Mesenchymal stem cell (in vitro differentiated cells and primary cell): Measurements from ENCODE around the gene BCL10.

Experiments
- DNase-seq: peaks from one replicate; pipeline ENCODE4 v3.0.0-alpha.2; 2013
- H2AFZ ChIP-seq: one replicate; pipeline ENCODE4 v1.6.1; 2013; ENCODE audit warnings: low read depth, mild to moderate bottlenecking, control low read depth, inconsistent platforms, low read length, moderate library complexity
- H2AK5ac ChIP-seq: 2 replicates; pipeline ENCODE4 v1.6.1; 2013; ENCODE audit warnings: low read length, moderate library complexity, mild to moderate bottlenecking, inconsistent platforms; ENCODE audit not compliant: severe bottlenecking
- H2BK120ac ChIP-seq: one replicate; pipeline ENCODE4 v1.6.1; 2013; ENCODE audit warnings: low read depth, mild to moderate bottlenecking, inconsistent platforms, low read length, moderate library complexity
- H2BK12ac ChIP-seq, 2 experiments: one replicate each; pipeline ENCODE4 v1.6.1; 2013; ENCODE audit warnings: inconsistent platforms in 2 of 2, low read length in 2 of 2, mild to moderate bottlenecking in 2 of 2, moderate library complexity in 2 of 2, control low read depth in 1 of 2
- H2BK15ac ChIP-seq: one replicate; pipeline ENCODE4 v1.6.1; 2013; ENCODE audit warnings: mild to moderate bottlenecking, low read depth, inconsistent platforms; ENCODE audit not compliant: poor library complexity, severe bottlenecking
- H2BK5ac ChIP-seq: 2 replicates; pipeline ENCODE4 v1.6.1; 2013; ENCODE audit warnings: low read depth, mild to moderate bottlenecking, low read length, control low read depth, inconsistent platforms; ENCODE audit not compliant: poor library complexity, severe bottlenecking
- H3K14ac ChIP-seq, 2 experiments: one replicate each; pipeline ENCODE4 v1.6.1; 2013; ENCODE audit warnings: inconsistent platforms in 2 of 2, low read length in 2 of 2, control low read depth in 1 of 2, mild to moderate bottlenecking in 1 of 2, moderate library complexity in 1 of 2
- H3K18ac ChIP-seq, 2 experiments: one replicate each; pipeline ENCODE4 v1.6.1; 2013; ENCODE audit warnings: inconsistent platforms in 2 of 2, low read length in 2 of 2, control low read depth in 1 of 2, low read depth in 1 of 2, mild to moderate bottlenecking in 1 of 2
- H3K23ac ChIP-seq, 2 experiments: one replicate each; pipeline ENCODE4 v1.6.1; 2013; ENCODE audit warnings: inconsistent platforms in 2 of 2, low read length in 2 of 2, mild to moderate bottlenecking in 2 of 2, moderate library complexity in 2 of 2, control low read depth in 1 of 2
- H3K27ac ChIP-seq: 2 replicates; pipeline ENCODE4 v1.5.1; 2013; ENCODE audit warnings: mild to moderate bottlenecking, moderate library complexity, low read length, control low read depth, inconsistent platforms; ENCODE audit not compliant: poor library complexity, severe bottlenecking
- H3K27me3 ChIP-seq, 2 experiments: 2 replicates each; pipeline versions ENCODE4 v1.6.1 to v1.7.0; 2013; ENCODE audit warnings: low read length in 2 of 2, mild to moderate bottlenecking in 2 of 2, moderate library complexity in 2 of 2, control low read depth in 1 of 2, inconsistent platforms in 1 of 2; ENCODE audit not compliant: control insufficient read depth in 1 of 2, insufficient read depth in 1 of 2
- H3K36me3 ChIP-seq, 2 experiments: 2 replicates each; pipeline versions ENCODE4 v1.6.1 to v1.7.0; 2013; ENCODE audit warnings: low read length in 2 of 2, control low read depth in 1 of 2, inconsistent platforms in 1 of 2, low read depth in 1 of 2, mild to moderate bottlenecking in 1 of 2; ENCODE audit not compliant: insufficient read depth in 2 of 2, control insufficient read depth in 1 of 2
- H3K4ac ChIP-seq, 2 experiments: one replicate each; pipeline ENCODE4 v1.6.1; 2013; ENCODE audit warnings: inconsistent platforms in 2 of 2, low read length in 2 of 2, mild to moderate bottlenecking in 2 of 2, moderate library complexity in 2 of 2, control low read depth in 1 of 2, low read depth in 1 of 2
- H3K4me1 ChIP-seq: 2 replicates; pipeline ENCODE4 v1.6.1; 2013; ENCODE audit warnings: low read depth, low read length, control low read depth; ENCODE audit not compliant: control insufficient read depth, insufficient read depth
- H3K4me2 ChIP-seq: 2 replicates; pipeline ENCODE4 v1.6.1; 2013; ENCODE audit warnings: low read length, mild to moderate bottlenecking, inconsistent platforms; ENCODE audit not compliant: poor library complexity, severe bottlenecking
- H3K4me3 ChIP-seq, 2 experiments: 2 replicates each; pipeline versions ENCODE4 v1.5.1 to v1.7.0; 2013; ENCODE audit warnings: low read length in 2 of 2, mild to moderate bottlenecking in 2 of 2, control low read depth in 1 of 2, low read depth in 1 of 2; ENCODE audit not compliant: insufficient read depth in 1 of 2
- H3K79me1 ChIP-seq: replicated peaks from 2 replicates; pipeline ENCODE4 v1.6.1; 2013; ENCODE audit warnings: mild to moderate bottlenecking, control low read depth, low read length, inconsistent platforms; ENCODE audit not compliant: poor library complexity, severe bottlenecking
- H3K9ac ChIP-seq: 2 replicates; pipeline ENCODE4 v1.7.0; 2013; ENCODE audit warnings: mild to moderate bottlenecking, low read length, moderate library complexity
- H3K9me3 ChIP-seq: 2 replicates; pipeline ENCODE4 v1.7.0; 2013; ENCODE audit warnings: mild to moderate bottlenecking, low read length; ENCODE audit not compliant: control insufficient read depth
- H4K8ac ChIP-seq: one replicate; pipeline ENCODE4 v1.6.1; 2013; ENCODE audit warnings: inconsistent platforms, mild to moderate bottlenecking, low read length, moderate library complexity
- H4K91ac ChIP-seq: one replicate; pipeline ENCODE4 v1.6.1; 2013; ENCODE audit warnings: mild to moderate bottlenecking, low read length, inconsistent platforms
- WGBS: methylation state at CpG from one replicate; pipeline ENCODE4 v1.1.7; 2013; ENCODE audit warnings: mixed read lengths; 5-methylcytosine and 5-hydroxymethylcytosine counted together

The BCL10 gene

GRCh38 chr1:85240174-85240601 is 36.2 kb downstream of the BCL10 start:
- Histone ChIP-seq H3K23ac (no peak overlapping the region), H3K9me3 (no peaks in the 10 kb centered on the region), H4K91ac (no peak overlapping the region), H2BK12ac (no peak overlapping the region), H3K4me3 (no peak overlapping the region), H2AFZ (no peak overlapping the region), H2BK15ac (no peak overlapping the region), H3K18ac (no peak overlapping the region), H3K27me3 (no peaks in the 10 kb centered on the region), H3K4me1 (peaks cover 2% of the 10 kb centered on the region), H3K4ac (no peak overlapping the region), H3K9ac (peak overlapping the region; percentile 37), H2AK5ac (no peak overlapping the region), H3K36me3 (no peaks in the 10 kb centered on the region), H3K79me1 (no peaks in the 10 kb centered on the region), H2BK5ac (no peak overlapping the region), H3K14ac (no peak overlapping the region), H3K27ac (peak overlapping the region; percentile 47), H3K4me2 (no peak overlapping the region), H4K8ac (no peak overlapping the region), H2BK120ac (no peak overlapping the region)
- WGBS, result 22% methylated on average over 1 of the region's 1 CpG
- peak; percentile 30 for DNase-seq

- no peak for DNase-seq
- no peak overlapping the region for H4K91ac ChIP-seq
- H3K9me3 ChIP-seq, result no peaks in the 10 kb centered on the region
- no peaks in the 10 kb centered on the region for H3K79me1 ChIP-seq
- no peak overlapping the region for H4K8ac ChIP-seq
- H2BK5ac ChIP-seq, result no peak overlapping the region
- H3K4ac ChIP-seq, result no peak overlapping the region
- no peak overlapping the region for H2AK5ac ChIP-seq
- H2BK12ac ChIP-seq, result no peak overlapping the region
- H2BK120ac ChIP-seq, result no peak overlapping the region
- H3K27me3 ChIP-seq, result no peaks in the 10 kb centered on the region
- H3K4me3 ChIP-seq, result no peak overlapping the region
- no peak overlapping the region for H3K9ac ChIP-seq
- H3K27ac ChIP-seq, result no peak overlapping the region
- H3K4me1 ChIP-seq, result peaks cover 2% of the 10 kb centered on the region
- H3K23ac ChIP-seq, result no peak overlapping the region
- H3K4me2 ChIP-seq, result no peak overlapping the region
- H3K14ac ChIP-seq, result no peak overlapping the region
- H3K36me3 ChIP-seq, result no peaks in the 10 kb centered on the region
- H2BK15ac ChIP-seq, result no peak overlapping the region
- H3K18ac ChIP-seq, result no peak overlapping the region
- H2AFZ ChIP-seq, result no peak overlapping the region
- 100% methylated on average over 1 of the region's 1 CpG for WGBS
These were observed 38.8 kb downstream of the BCL10 start for GRCh38 chr1:85237613-85238012.

GRCh38 chr1:85230305-85230977 is 46.0 kb downstream of the BCL10 start:
- Histone ChIP-seq H3K9ac (no peak overlapping the region), H2BK5ac (no peak overlapping the region), H3K18ac (no peak overlapping the region), H4K91ac (no peak overlapping the region), H3K9me3 (no peaks in the 10 kb centered on the region), H2AFZ (no peak overlapping the region), H3K4ac (no peak overlapping the region), H3K27ac (no peak overlapping the region), H2BK120ac (no peak overlapping the region), H3K36me3 (no peaks in the 10 kb centered on the region), H4K8ac (no peak overlapping the region), H3K4me2 (no peak overlapping the region), H3K4me1 (no peaks in the 10 kb centered on the region), H3K14ac (no peak overlapping the region), H2BK15ac (no peak overlapping the region), H2AK5ac (no peak overlapping the region), H3K27me3 (no peaks in the 10 kb centered on the region), H3K4me3 (no peak overlapping the region), H3K79me1 (no peaks in the 10 kb centered on the region), H3K23ac (no peak overlapping the region), H2BK12ac (no peak overlapping the region)
- 93% methylated on average over 7 of the region's 8 CpGs for WGBS
- no peak for DNase-seq

GRCh38 chr1:85229574-85230097 is 46.8 kb downstream of the BCL10 start:
- Histone ChIP-seq H2AFZ (no peak overlapping the region), H3K9me3 (no peaks in the 10 kb centered on the region), H2BK15ac (no peak overlapping the region)

More at GRCh38 chr1:85229574-85230097, 46.8 kb downstream of the BCL10 start:
- no peak overlapping the region for H3K4me2 ChIP-seq
- H4K8ac ChIP-seq, result peak overlapping the region; percentile 37
- H3K79me1 ChIP-seq, result no peaks in the 10 kb centered on the region
- H3K4me1 ChIP-seq, result no peaks in the 10 kb centered on the region
- no peak overlapping the region for H3K27ac ChIP-seq
- no peak overlapping the region for H2BK5ac ChIP-seq
- no peak overlapping the region for H3K9ac ChIP-seq
- H2BK12ac ChIP-seq, result no peak overlapping the region
- H3K36me3 ChIP-seq, result no peaks in the 10 kb centered on the region
- H3K18ac ChIP-seq, result no peak overlapping the region
- H3K4ac ChIP-seq, result no peak overlapping the region
- 98% methylated on average over 4 of the region's 6 CpGs for WGBS
- H2BK120ac ChIP-seq, result no peak overlapping the region
- no peaks in the 10 kb centered on the region for H3K27me3 ChIP-seq
- no peak overlapping the region for H3K23ac ChIP-seq
- H2AK5ac ChIP-seq, result no peak overlapping the region
- DNase-seq, result no peak
- no peak overlapping the region for H3K14ac ChIP-seq
- no peak overlapping the region for H3K4me3 ChIP-seq
- no peak overlapping the region for H4K91ac ChIP-seq
